HCT116 (cell line): ENCODE data around the gene KIF26B. TPM values are rescaled to one million over a fixed set of nuclear protein-coding genes. Genes with fewer than 3 reads are reported as not detected.

Source experiments
- ATAC-seq: fragments of 200-7000 bp; cut with Tn5 transposase; 2 replicates; pipeline ENCODE4 v1.9.1; 2020; ENCODE audit warnings: mild to moderate bottlenecking, moderate library complexity
- BruUV-seq: library from RNA; stranded (reverse); fragments of 400-500 nt; replicated peaks from 2 replicates; lab custom pipeline; 2021; lab: Mats Ljungman, UMichigan
- CTCF ChIA-PET: fragments of 300-600 bp; sonication (Branson Sonifier 250); formaldehyde crosslinking; loops from one replicate; lab custom pipeline; 2021; ENCODE audit warnings: antibody characterized with exemption; lab: Charles Lee
- POLR2A ChIA-PET: fragments of 300-600, 350-600 bp; sonication (Branson Sonifier 250); formaldehyde crosslinking; loops from one replicate; lab custom pipeline; 2021; ENCODE audit warnings: antibody characterized with exemption; lab: Charles Lee
- RAD21 ChIA-PET, 2 experiments: fragments of 300-600 bp; sonication (Branson Sonifier 250); formaldehyde crosslinking; loops; one replicate each; lab custom pipeline; 2023; ENCODE audit warnings: low total read pairs in 2 of 2; ENCODE audit not compliant: uncharacterized antibody in 2 of 2, unreplicated experiment in 2 of 2, low non-redundant PET in 1 of 2; lab: Charles Lee
- DNase-seq: peaks from one replicate; pipeline ENCODE4 v3.0.0-alpha.2; 2010; ENCODE audit warnings: low read depth, low spot score
- H2AFZ ChIP-seq: fragments of 200-600 bp; shearing (Covaris generic), sonication (generic); 2 replicates; pipeline ENCODE4 v1.6.1; 2017; ENCODE audit warnings: low read depth, mixed run types, mixed read lengths, antibody characterized with exemption, low read length; ENCODE audit not compliant: poor library complexity, severe bottlenecking
- H3K27ac ChIP-seq: 2 replicates; pipeline ENCODE4 v1.5.1; 2012; ENCODE audit warnings: low read depth, low read length
- H3K27me3 ChIP-seq: fragments of 200-600 bp; sonication (generic); 2 replicates; pipeline ENCODE4 v1.6.1; 2016; ENCODE audit warnings: mixed run types, low read length, mixed read lengths; ENCODE audit not compliant: insufficient read depth
- H3K36me3 ChIP-seq, 2 experiments: fragments of 200-500 bp in 1 of 2; fragments of 200-600 bp in 1 of 2; sonication (Bioruptor generic) in 1 of 2; sonication (generic) in 1 of 2; 2 replicates each; pipeline versions ENCODE4 v1.5.1 to v1.6.1; 2014 to 2016; ENCODE audit warnings: low read length in 2 of 2, inconsistent platforms in 1 of 2, mixed read lengths in 1 of 2, mixed run types in 1 of 2; ENCODE audit not compliant: insufficient read depth in 2 of 2, control insufficient read depth in 1 of 2
- H3K4me1 ChIP-seq, 2 experiments: fragments of 200-600 bp in 1 of 2; sonication (generic) in 1 of 2; 2 replicates each; pipeline versions ENCODE4 v1.5.1 to v1.6.1; 2012 to 2017; ENCODE audit warnings: low read length in 2 of 2, inconsistent platforms in 1 of 2, mild to moderate bottlenecking in 1 of 2, mixed read lengths in 1 of 2, mixed run types in 1 of 2, moderate library complexity in 1 of 2; ENCODE audit not compliant: insufficient read depth in 2 of 2, control insufficient read depth in 1 of 2
- H3K4me2 ChIP-seq: fragments of 200-600 bp; sonication (generic); 2 replicates; pipeline ENCODE4 v1.6.1; 2017; ENCODE audit warnings: mixed run types, low read length, mixed read lengths
- H3K4me3 ChIP-seq, 2 experiments: fragments of 200-600 bp in 1 of 2; sonication (generic) in 1 of 2; replicated peaks in 1 of 2; 2 replicates each; pipeline ENCODE4 v1.5.1; 2011 to 2016; ENCODE audit warnings: low read length in 2 of 2, control low read depth in 1 of 2, low read depth in 1 of 2, mild to moderate bottlenecking in 1 of 2, mixed read lengths in 1 of 2, mixed run types in 1 of 2
- H3K79me2 ChIP-seq: fragments of 200-600 bp; sonication (generic); 2 replicates; pipeline ENCODE4 v1.6.1; 2017; ENCODE audit warnings: mild to moderate bottlenecking, mixed run types, low read length, moderate library complexity, mixed read lengths; ENCODE audit not compliant: insufficient read depth
- H3K9ac ChIP-seq: fragments of 200-600 bp; sonication (generic); 2 replicates; pipeline ENCODE4 v1.6.1; 2016; ENCODE audit warnings: low read length, mixed read lengths
- H3K9me2 ChIP-seq: fragments of 200-600 bp; sonication (generic), shearing (Covaris generic); 2 replicates; pipeline ENCODE4 v1.6.1; 2017; ENCODE audit warnings: mixed run types, mild to moderate bottlenecking, moderate library complexity; ENCODE audit not compliant: insufficient read depth
- H3K9me3 ChIP-seq, 2 experiments: fragments of 200-500 bp in 1 of 2; fragments of 200-600 bp in 1 of 2; sonication (Bioruptor generic) in 1 of 2; sonication (generic) in 1 of 2; 2 replicates each; pipeline ENCODE4 v1.6.1; 2014 to 2017; ENCODE audit warnings: low read length in 2 of 2, mixed read lengths in 2 of 2, inconsistent platforms in 1 of 2, low read depth in 1 of 2, mild to moderate bottlenecking in 1 of 2, mixed run types in 1 of 2, moderate library complexity in 1 of 2; ENCODE audit not compliant: control insufficient read depth in 1 of 2, insufficient read depth in 1 of 2
- H4K20me1 ChIP-seq: fragments of 200-600 bp; sonication (generic), shearing (Covaris generic); 2 replicates; pipeline ENCODE4 v1.6.1; 2017; ENCODE audit warnings: mixed run types, mild to moderate bottlenecking, moderate library complexity; ENCODE audit not compliant: insufficient read depth
- CBX3 ChIP-seq: IDR thresholded peaks from 2 replicates; pipeline ENCODE4 v1.6.1; 2012; ENCODE audit warnings: low read depth
- CEBPB ChIP-seq: IDR thresholded peaks from 2 replicates; pipeline ENCODE4 v1.6.1; 2012; ENCODE audit warnings: low read depth
- EGR1 ChIP-seq: IDR thresholded peaks from 2 replicates; pipeline ENCODE4 v1.6.1; 2012; ENCODE audit warnings: low read depth
- ELF1 ChIP-seq: IDR thresholded peaks from 2 replicates; pipeline ENCODE4 v1.6.1; 2012; ENCODE audit warnings: low read depth, borderline replicate concordance
- EZH2phosphoT487 ChIP-seq: fragments of 200-600 bp; IDR thresholded peaks from 2 replicates; pipeline ENCODE4 v1.6.1; 2018; ENCODE audit warnings: antibody characterized with exemption, borderline replicate concordance
- FOSL1 ChIP-seq: IDR thresholded peaks from 2 replicates; pipeline ENCODE4 v1.6.1; 2012; ENCODE audit warnings: low read depth
- JUND ChIP-seq: IDR thresholded peaks from 2 replicates; pipeline ENCODE4 v1.6.1; 2012
- MAX ChIP-seq: IDR thresholded peaks from 2 replicates; pipeline ENCODE4 v1.6.1; 2012
- POLR2A ChIP-seq: IDR thresholded peaks from 2 replicates; pipeline ENCODE4 v1.7.0; 2011; ENCODE audit warnings: borderline replicate concordance; ENCODE audit not compliant: insufficient read depth, insufficient read length; ENCODE audit errors: extremely low read depth
- SIN3A ChIP-seq: IDR thresholded peaks from 2 replicates; pipeline ENCODE4 v1.6.1; 2012; ENCODE audit warnings: low read depth
- SP1 ChIP-seq: IDR thresholded peaks from 2 replicates; pipeline ENCODE4 v1.6.1; 2012; ENCODE audit warnings: low read depth
- SRF ChIP-seq: IDR thresholded peaks from 2 replicates; pipeline ENCODE4 v1.6.1; 2012; ENCODE audit warnings: low read depth
- TCF7L2 ChIP-seq: IDR thresholded peaks from 2 replicates; pipeline ENCODE4 v1.7.0; 2011; ENCODE audit warnings: borderline replicate concordance, inconsistent platforms; ENCODE audit not compliant: insufficient read depth, insufficient read length; ENCODE audit errors: extremely low read depth
- ZFX ChIP-seq: fragments of 450-650 bp; IDR thresholded peaks from 2 replicates; pipeline ENCODE4 v1.6.1; 2017
- ZNF274 ChIP-seq: fragments of 200-500 bp; sonication (Bioruptor generic); IDR thresholded peaks from 2 replicates; pipeline ENCODE4 v1.6.1; 2014; ENCODE audit warnings: mild to moderate bottlenecking, low read depth, low read length, inconsistent platforms
- intact Hi-C: fragments of 100-400 bp; cut with micrococcal nuclease; formaldehyde crosslinking; loops from 2 replicates; pipeline ENCODE4 v1.10.0; 2022
- total RNA-seq: library from RNA; stranded (reverse); gene quantifications from one replicate; pipeline ENCODE4 v1.2.1, GENCODE V29; 2021; ENCODE audit not compliant: unreplicated experiment
- TF ChIP-seq, protein P1 (sequence below): IDR thresholded peaks from 2 replicates; pipeline ENCODE4 v1.6.1; 2011; ENCODE audit warnings: mild to moderate bottlenecking, low read length, moderate library complexity; ENCODE audit not compliant: insufficient replicate concordance; ENCODE audit errors: extremely low read depth
- TF ChIP-seq, protein P2 (sequence below): IDR thresholded peaks from 2 replicates; pipeline ENCODE4 v1.6.1; 2012
- TF ChIP-seq, protein P3 (sequence below), 3 experiments: fragments of 200-600 bp in 1 of 3; sonication (generic) in 1 of 3; IDR thresholded peaks in 2 of 3; conservative IDR thresholded peaks in 1 of 3; 2 replicates each; pipeline ENCODE4 v1.5.1; 2012 to 2017; ENCODE audit warnings: low read depth in 2 of 3, low read length in 2 of 3, antibody characterized with exemption in 1 of 3, borderline replicate concordance in 1 of 3, control low read depth in 1 of 3, mild to moderate bottlenecking in 1 of 3, mixed read lengths in 1 of 3, mixed run types in 1 of 3, moderate library complexity in 1 of 3; ENCODE audit not compliant: insufficient read depth in 1 of 3

Gene KIF26B
- total RNA-seq, 1 experiment from 2014 or later = 0.49 TPM

GRCh38 chr1:245298781-245299180 lies 144.0 kb downstream of the KIF26B start:
- ChIA-PET RAD21 (no interaction called here), CTCF (no interaction called here), POLR2A (no interaction called here)
- Histone ChIP-seq H3K9me3 (no peaks in the 10 kb centered on the region), H4K20me1 (no peaks in the 10 kb centered on the region), H3K36me3 (no peaks in the 10 kb centered on the region), H3K9me2 (no peaks in the 10 kb centered on the region), H3K79me2 (no peaks in the 10 kb centered on the region), H3K27ac (no peak overlapping the region), H3K9ac (no peak overlapping the region), H3K27me3 (peaks cover 11% of the 10 kb centered on the region; the same call in 1 of the 2 replicates), H3K4me2 (no peak overlapping the region), H3K4me3 (no peak overlapping the region), H3K4me1 (no peaks in the 10 kb centered on the region), H2AFZ (no peak overlapping the region)
- ATAC-seq (no peak), DNase-seq (no peak)
- no TSS peak for BruUV-seq
- intact Hi-C loops = no loop called here
- TF ChIP-seq ELF1 (no peak), SRF (no peak), CEBPB (no peak), SIN3A (no peak), ZNF274 (no peak), MAX (no peak), FOSL1 (no peak)
- TF ChIP-seq, protein P1, sequence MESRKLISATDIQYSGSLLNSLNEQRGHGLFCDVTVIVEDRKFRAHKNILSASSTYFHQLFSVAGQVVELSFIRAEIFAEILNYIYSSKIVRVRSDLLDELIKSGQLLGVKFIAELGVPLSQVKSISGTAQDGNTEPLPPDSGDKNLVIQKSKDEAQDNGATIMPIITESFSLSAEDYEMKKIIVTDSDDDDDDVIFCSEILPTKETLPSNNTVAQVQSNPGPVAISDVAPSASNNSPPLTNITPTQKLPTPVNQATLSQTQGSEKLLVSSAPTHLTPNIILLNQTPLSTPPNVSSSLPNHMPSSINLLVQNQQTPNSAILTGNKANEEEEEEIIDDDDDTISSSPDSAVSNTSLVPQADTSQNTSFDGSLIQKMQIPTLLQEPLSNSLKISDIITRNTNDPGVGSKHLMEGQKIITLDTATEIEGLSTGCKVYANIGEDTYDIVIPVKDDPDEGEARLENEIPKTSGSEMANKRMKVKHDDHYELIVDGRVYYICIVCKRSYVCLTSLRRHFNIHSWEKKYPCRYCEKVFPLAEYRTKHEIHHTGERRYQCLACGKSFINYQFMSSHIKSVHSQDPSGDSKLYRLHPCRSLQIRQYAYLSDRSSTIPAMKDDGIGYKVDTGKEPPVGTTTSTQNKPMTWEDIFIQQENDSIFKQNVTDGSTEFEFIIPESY = no peak

DNA sequence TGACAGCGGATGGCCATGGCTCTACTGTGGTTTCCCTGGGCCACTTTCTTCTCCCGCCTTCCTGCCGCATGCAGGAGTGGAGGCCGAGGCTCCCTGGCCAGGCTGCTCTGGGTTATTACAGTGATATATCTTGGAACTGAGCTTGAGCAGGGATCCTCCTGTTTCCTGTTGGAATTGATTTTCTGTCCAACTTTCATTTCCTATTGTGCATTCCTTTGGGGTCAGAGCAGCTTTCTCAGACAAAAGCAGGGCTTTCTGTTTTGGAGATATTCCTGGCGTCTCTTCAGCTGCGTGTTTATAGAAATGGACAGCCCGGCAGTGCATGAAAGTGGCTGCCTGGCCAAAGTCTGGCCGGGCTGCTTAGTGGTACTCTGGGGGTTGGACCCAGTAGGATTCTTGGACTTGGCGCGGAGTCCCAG lies 146.4 kb downstream of the KIF26B start:
- ChIA-PET CTCF (no interaction called here), RAD21 (no interaction called here), POLR2A (no interaction called here)
- no peaks in the 10 kb centered on the region for H3K4me1 ChIP-seq
- intact Hi-C loops = no loop called here
- H3K9ac ChIP-seq = no peak overlapping the region
- H3K4me2 ChIP-seq = no peak overlapping the region
- DNase-seq (no peak), ATAC-seq (no peak)
- H3K79me2 ChIP-seq = no peaks in the 10 kb centered on the region
- no peaks in the 10 kb centered on the region for H3K9me3 ChIP-seq
- no TSS peak for BruUV-seq
- no peaks in the 10 kb centered on the region for H3K36me3 ChIP-seq
- peaks cover 11% of the 10 kb centered on the region; the same call in 1 of the 2 replicates for H3K27me3 ChIP-seq
- no peaks in the 10 kb centered on the region for H3K9me2 ChIP-seq
- H3K27ac ChIP-seq = no peak overlapping the region
- H4K20me1 ChIP-seq = no peaks in the 10 kb centered on the region
- H2AFZ ChIP-seq = no peak overlapping the region
- no peak overlapping the region for H3K4me3 ChIP-seq
- TF ChIP-seq MAX (no peak), EGR1 (no peak), JUND (no peak), CBX3 (no peak), ZNF274 (no peak), ELF1 (no peak), POLR2A (no peak), FOSL1 (no peak), ZFX (no peak), TCF7L2 (no peak), EZH2phosphoT487 (no peak), SRF (no peak), SP1 (no peak)
- TF ChIP-seq, protein P2, sequence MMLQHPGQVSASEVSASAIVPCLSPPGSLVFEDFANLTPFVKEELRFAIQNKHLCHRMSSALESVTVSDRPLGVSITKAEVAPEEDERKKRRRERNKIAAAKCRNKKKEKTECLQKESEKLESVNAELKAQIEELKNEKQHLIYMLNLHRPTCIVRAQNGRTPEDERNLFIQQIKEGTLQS = no peak
- TF ChIP-seq, protein P3, sequence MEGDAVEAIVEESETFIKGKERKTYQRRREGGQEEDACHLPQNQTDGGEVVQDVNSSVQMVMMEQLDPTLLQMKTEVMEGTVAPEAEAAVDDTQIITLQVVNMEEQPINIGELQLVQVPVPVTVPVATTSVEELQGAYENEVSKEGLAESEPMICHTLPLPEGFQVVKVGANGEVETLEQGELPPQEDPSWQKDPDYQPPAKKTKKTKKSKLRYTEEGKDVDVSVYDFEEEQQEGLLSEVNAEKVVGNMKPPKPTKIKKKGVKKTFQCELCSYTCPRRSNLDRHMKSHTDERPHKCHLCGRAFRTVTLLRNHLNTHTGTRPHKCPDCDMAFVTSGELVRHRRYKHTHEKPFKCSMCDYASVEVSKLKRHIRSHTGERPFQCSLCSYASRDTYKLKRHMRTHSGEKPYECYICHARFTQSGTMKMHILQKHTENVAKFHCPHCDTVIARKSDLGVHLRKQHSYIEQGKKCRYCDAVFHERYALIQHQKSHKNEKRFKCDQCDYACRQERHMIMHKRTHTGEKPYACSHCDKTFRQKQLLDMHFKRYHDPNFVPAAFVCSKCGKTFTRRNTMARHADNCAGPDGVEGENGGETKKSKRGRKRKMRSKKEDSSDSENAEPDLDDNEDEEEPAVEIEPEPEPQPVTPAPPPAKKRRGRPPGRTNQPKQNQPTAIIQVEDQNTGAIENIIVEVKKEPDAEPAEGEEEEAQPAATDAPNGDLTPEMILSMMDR (IDR thresholded peaks at IDR 0.05 in 2 of 3, conservative IDR thresholded peaks at IDR 0.05 in 1 of 3; ENCODE audit: borderline replicate concordance in 1 of 3, insufficient read depth in 1 of 3, low read depth in 2 of 3, low read length in 2 of 3) = no peak
